H1 (cell line): ENCODE results near the gene GNG13. TPM values are rescaled to one million over a fixed set of nuclear protein-coding genes. Genes with fewer than 3 reads are reported as not detected.
A peak's percentile ranks its signal among the peaks of the same experiment; 100 is the strongest.

Experiments used
- E2F6 ChIP-seq: IDR thresholded peaks from 2 replicates; pipeline ENCODE4 v1.6.1; 2012; ENCODE audit warnings: inconsistent platforms
- EGR1 ChIP-seq: IDR thresholded peaks from 2 replicates; pipeline ENCODE4 v1.6.1; 2011; ENCODE audit warnings: low read depth, low read length, borderline replicate concordance
- GABPA ChIP-seq: IDR thresholded peaks from 2 replicates; pipeline ENCODE4 v1.6.1; 2011; ENCODE audit warnings: mild to moderate bottlenecking, low read length, moderate library complexity, borderline replicate concordance; ENCODE audit not compliant: insufficient read depth
- TAF1 ChIP-seq: IDR thresholded peaks from 2 replicates; pipeline ENCODE4 v1.6.1; 2011; ENCODE audit warnings: mild to moderate bottlenecking, low read depth, low read length
- TCF12 ChIP-seq: IDR thresholded peaks from 2 replicates; pipeline ENCODE4 v1.6.1; 2011; ENCODE audit warnings: low read depth, mild to moderate bottlenecking, low read length
- TEAD4 ChIP-seq: IDR thresholded peaks from 2 replicates; pipeline ENCODE4 v1.6.1; 2012; ENCODE audit warnings: low read depth, low read length, inconsistent platforms, mixed read lengths
- ZNF274 ChIP-seq: IDR thresholded peaks from 2 replicates; pipeline ENCODE4 v1.7.0; 2012; ENCODE audit warnings: low read length, borderline replicate concordance; ENCODE audit errors: extremely low read depth
- polyA plus RNA-seq, 7 experiments: library from polyadenylated mRNA; depleted of rRNA in 3 of 7; stranded (reverse) in 5 of 7; unstranded in 2 of 7; fragments of >200 nt in 5 of 7; fragments of 200-250 nt in 2 of 7; gene quantifications; 1 replicate in 5 of 7; 2 replicates in 1 of 7; 4 replicates in 1 of 7; pipeline versions ENCODE4 v1.2.1 to v1.2.3, GENCODE V29; 2011 to 2013; ENCODE audit warnings: missing spikeins in 2 of 7, mixed read lengths in 2 of 7
- total RNA-seq: library from RNA; stranded (reverse); fragmentation: NEBNext Ultra II Directional; extraction: Animal tissue kit (Norgen Biotek cat#: 25700); gene quantifications from 2 replicates; pipeline ENCODE4 v1.2.1, GENCODE V29; 2021

GNG13 gene
- total and polyA plus RNA-seq, 2 of the 8 experiments (the other 6 are each of a cell fraction or from before 2014, with no cell fraction given), result not detected

GRCh38 chr16:788399-789126, 12.0 kb downstream of the GNG13 start, which contains the start of gene CHTF18 (continued):
- peak; percentile 68 for TF ChIP-seq E2F6
- TF ChIP-seq TAF1, result peak; percentile 47
- TF ChIP-seq TCF12, result no peak
- 0 out of 2 replicates have a peak, but pooled peaks have one; percentile 15 for TF ChIP-seq GABPA
- no peak for TF ChIP-seq ZNF274
- TF ChIP-seq TEAD4, result no peak
- 0 out of 2 replicates have a peak, but pooled peaks have one; percentile 2 for TF ChIP-seq EGR1
- TF ChIP-seq, all 59 proteins: peak for 12
